ENCODE measurements around the gene PLCD4.

DNA sequence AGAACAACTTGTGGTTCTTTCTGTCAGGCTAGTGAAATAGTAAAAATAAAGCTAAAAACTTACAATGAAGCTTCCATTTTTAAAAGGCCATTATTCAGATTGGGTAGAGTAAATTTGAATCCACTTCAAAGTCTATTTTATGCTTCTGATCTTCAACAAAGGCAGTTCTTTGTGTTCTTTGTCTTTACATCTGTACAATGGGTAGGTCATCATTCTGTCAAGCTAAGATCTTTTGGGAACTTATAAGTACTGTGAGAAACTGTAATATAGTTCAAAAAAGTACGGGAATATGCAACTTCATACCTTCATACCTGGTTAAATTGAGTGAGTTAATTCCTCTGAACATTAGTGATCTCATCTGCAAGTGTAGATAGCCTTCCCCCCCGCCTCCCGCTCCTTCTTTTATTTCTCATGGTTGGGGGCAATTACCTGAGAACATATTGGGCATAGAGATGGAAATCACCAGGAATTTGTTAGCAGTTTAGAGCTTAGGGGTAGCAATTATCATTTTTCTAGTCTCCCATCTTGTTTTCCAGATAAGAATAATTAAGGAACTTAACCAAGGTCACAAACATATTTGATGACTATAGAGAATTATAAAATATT is 29.3 kb upstream of the PLCD4 start:
- no peak for TF ChIP-seq POLR2A (IDR thresholded peaks at IDR 0.05)
- TF ChIP-seq CTCF (IDR thresholded peaks at IDR 0.05): no peak
